HEK293 (cell line): ENCODE measurements around the gene LAMA4.

Experiments
- CTCF ChIA-PET: fragments of 350-600 bp; formaldehyde crosslinking; extraction: SDS; loops from one replicate; lab custom pipeline; 2021; ENCODE audit warnings: antibody characterized with exemption; lab: Yijun Ruan, JAX
- POLR2A ChIA-PET: fragments of 300-600 bp; formaldehyde crosslinking; extraction: SDS; loops from one replicate; lab custom pipeline; 2020; ENCODE audit warnings: antibody characterized with exemption, inconsistent platforms; lab: Yijun Ruan, JAX
- H3K27ac ChIP-seq: fragments of 200-500 bp; sonication (Bioruptor generic); 2 replicates; pipeline ENCODE4 v1.5.1; 2014; ENCODE audit warnings: low read depth, low read length, control low read depth, inconsistent platforms; ENCODE audit errors: extremely low read depth
- H3K36me3 ChIP-seq, 2 experiments: fragments of 200-500 bp in 1 of 2; sonication (Bioruptor generic) in 1 of 2; 1 replicate in 1 of 2; 2 replicates in 1 of 2; pipeline ENCODE4 v1.5.1; 2014 to 2017; ENCODE audit warnings: inconsistent platforms in 2 of 2, low read length in 2 of 2; ENCODE audit not compliant: control insufficient read depth in 2 of 2, insufficient read depth in 1 of 2
- H3K4me1 ChIP-seq: fragments of 200-500 bp; sonication (Bioruptor generic); 2 replicates; pipeline ENCODE4 v1.5.1; 2014; ENCODE audit warnings: mild to moderate bottlenecking, low read length, inconsistent platforms; ENCODE audit not compliant: control insufficient read depth, insufficient read depth
- H3K4me3 ChIP-seq: 2 replicates; pipeline ENCODE4 v1.5.1; 2011; ENCODE audit warnings: low read depth, mild to moderate bottlenecking, control low read depth, low read length, moderate library complexity
- H3K9me3 ChIP-seq: fragments of 200-500 bp; sonication (Bioruptor generic); 2 replicates; pipeline ENCODE4 v1.5.1; 2014; ENCODE audit warnings: low read depth, low read length, inconsistent platforms; ENCODE audit not compliant: control insufficient read depth, insufficient read depth
- HOXD13 ChIP-seq: sonication (generic); formaldehyde crosslinking; IDR thresholded peaks from 2 replicates; pipeline ENCODE4 v1.8.0; 2022; ENCODE audit warnings: missing genetic modification reagents, borderline replicate concordance
- ZBTB17 ChIP-seq: fragments of 450-650 bp; formaldehyde crosslinking; IDR thresholded peaks from 2 replicates; pipeline ENCODE4 v1.5.1; 2016; ENCODE audit warnings: missing biosample characterization, missing genetic modification characterization
- ZNF138 ChIP-seq: fragments of 450-650 bp; formaldehyde crosslinking; IDR thresholded peaks from 2 replicates; pipeline ENCODE4 v1.5.1; 2016; ENCODE audit warnings: missing biosample characterization, missing genetic modification characterization, borderline replicate concordance
- ZNF16 ChIP-seq: fragments of 450-650 bp; formaldehyde crosslinking; IDR thresholded peaks from 2 replicates; pipeline ENCODE4 v1.5.1; 2016; ENCODE audit warnings: low read depth, missing biosample characterization, missing genetic modification characterization
- ZNF23 ChIP-seq: fragments of 450-650 bp; formaldehyde crosslinking; IDR thresholded peaks from 2 replicates; pipeline ENCODE4 v1.5.1; 2016; ENCODE audit warnings: missing biosample characterization, missing genetic modification characterization, borderline replicate concordance
- ZNF350 ChIP-seq: fragments of 450-650 bp; formaldehyde crosslinking; IDR thresholded peaks from 2 replicates; pipeline ENCODE4 v1.5.0; 2017; ENCODE audit warnings: missing biosample characterization, mild to moderate bottlenecking, missing genetic modification characterization
- ZNF433 ChIP-seq: fragments of 450-650 bp; formaldehyde crosslinking; IDR thresholded peaks from 2 replicates; pipeline ENCODE4 v1.5.1; 2016; ENCODE audit warnings: missing biosample characterization, missing genetic modification characterization, low read depth
- ZNF747 ChIP-seq: fragments of 450-650 bp; formaldehyde crosslinking; IDR thresholded peaks from 2 replicates; pipeline ENCODE4 v1.5.1; 2016; ENCODE audit warnings: missing biosample characterization, missing genetic modification characterization
- ZNF76 ChIP-seq: fragments of 450-650 bp; formaldehyde crosslinking; IDR thresholded peaks from 2 replicates; pipeline ENCODE4; 2016; ENCODE audit warnings: low read depth, missing biosample characterization, missing genetic modification characterization, borderline replicate concordance
- ZNF830 ChIP-seq: fragments of 450-650 bp; IDR thresholded peaks from 2 replicates; pipeline ENCODE4 v1.5.0; 2018; ENCODE audit warnings: missing biosample characterization, missing genetic modification characterization, low read depth, mild to moderate bottlenecking, moderate library complexity
- ZXDB ChIP-seq: fragments of 450-650 bp; formaldehyde crosslinking; IDR thresholded peaks from 2 replicates; pipeline ENCODE4 v1.5.1; 2016; ENCODE audit warnings: missing biosample characterization, missing genetic modification characterization
- TF ChIP-seq, protein P1 (sequence below): fragments of 450-650 bp; formaldehyde crosslinking; optimal IDR thresholded peaks from 2 replicates; pipeline ENCODE3; 2016; ENCODE audit warnings: missing biosample characterization, mild to moderate bottlenecking, missing genetic modification characterization
- TF ChIP-seq, protein P2 (sequence below): fragments of 450-650 bp; formaldehyde crosslinking; IDR thresholded peaks from 2 replicates; pipeline ENCODE4 v1.5.1; 2017; ENCODE audit warnings: missing biosample characterization, missing genetic modification characterization
- TF ChIP-seq, protein P3 (sequence below): fragments of 450-650 bp; formaldehyde crosslinking; IDR thresholded peaks from 2 replicates; pipeline ENCODE4 v1.5.1; 2016; ENCODE audit warnings: missing biosample characterization, missing genetic modification characterization, low read depth
- TF ChIP-seq, protein P4 (sequence below): IDR thresholded peaks from 2 replicates; pipeline ENCODE4 v1.6.1; 2011; ENCODE audit warnings: mild to moderate bottlenecking, low read depth, low read length, borderline replicate concordance

LAMA4 gene

DNA sequence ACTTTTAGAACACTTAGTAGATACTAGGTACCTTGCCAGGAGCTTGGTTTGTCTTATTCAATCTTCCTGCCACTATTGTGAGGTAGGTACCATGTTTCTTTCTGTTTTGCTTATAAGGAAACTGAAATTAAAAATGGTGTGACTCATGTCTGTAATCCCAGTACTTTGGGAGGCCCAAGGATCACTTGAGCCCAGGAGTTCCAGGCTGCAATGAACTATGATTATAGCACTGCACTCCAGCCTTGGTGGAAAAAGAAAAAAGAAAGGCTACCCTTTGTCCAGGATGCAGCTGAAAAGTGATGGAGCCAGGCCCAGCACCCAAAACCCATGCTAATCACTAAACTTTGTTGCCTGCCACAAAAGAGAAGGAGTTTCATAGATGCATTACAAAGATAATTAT, 34.1 kb upstream of the LAMA4 start:
- ChIA-PET CTCF (interaction anchor here (0.7 to 2.6 kb wide), 5 partner anchors 10 to 126 kb away, joined by 3 to 10 read pairs (median 6); no protein-coding TSS in a partner anchor), POLR2A (interaction anchor here (1.4 kb wide), 1 partner anchor 34 kb away, joined by 4 read pairs; the partner anchor contains the start of gene LAMA4)
- H3K4me1 ChIP-seq = peaks cover 7% of the 10 kb centered on the region; the same call in 1 of the 2 replicates
- no peak overlapping the region; the same call in 1 of the 2 replicates for H3K27ac ChIP-seq
- TF ChIP-seq ZBTB17 (tag by site-specific recombination) (no peak), ZNF350 (tag by site-specific recombination) (0 out of 2 replicates have a peak, but pooled peaks have one; percentile 21)
- H3K9me3 ChIP-seq = no peaks in the 10 kb centered on the region
- no peaks in the 10 kb centered on the region for H3K36me3 ChIP-seq
- no peak overlapping the region for H3K4me3 ChIP-seq

DNA sequence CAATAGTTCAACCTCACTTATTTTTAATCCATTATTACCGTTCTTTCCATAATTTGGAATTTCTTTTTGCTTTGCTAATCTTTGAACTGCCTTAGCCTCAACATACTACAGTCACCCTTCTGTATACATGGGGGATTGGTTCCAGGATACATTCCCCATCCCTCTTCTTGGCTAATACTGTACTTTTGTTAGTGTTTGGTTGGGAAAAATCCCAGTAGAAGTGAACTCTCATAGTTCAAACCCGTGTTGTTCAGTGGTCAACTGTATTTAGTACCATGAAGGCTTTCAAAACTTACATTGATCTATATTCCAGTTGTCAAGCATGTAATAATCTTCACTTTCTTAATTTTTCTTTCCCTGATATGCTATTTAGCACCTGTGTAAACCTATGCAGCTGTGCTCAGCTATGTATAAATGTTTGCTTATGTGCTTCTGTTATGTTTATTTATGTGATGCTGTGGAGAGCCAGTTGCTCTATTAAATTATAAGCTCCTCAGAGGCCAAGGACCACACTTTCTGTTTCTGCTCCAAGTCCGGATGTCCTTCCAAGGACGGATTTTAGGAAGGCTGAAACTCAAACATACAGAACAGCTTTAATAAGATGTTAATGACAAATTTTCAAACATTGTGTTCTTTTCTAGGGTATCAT, 33.3 kb upstream of the LAMA4 start:
- Histone ChIP-seq H3K4me1 (peaks cover 7% of the 10 kb centered on the region; the same call in 1 of the 2 replicates), H3K36me3 (no peaks in the 10 kb centered on the region), H3K4me3 (no peak overlapping the region), H3K27ac (no peak overlapping the region), H3K9me3 (no peaks in the 10 kb centered on the region)
- POLR2A ChIA-PET = interaction anchor here (1.4 kb wide), 1 partner anchor 34 kb away, joined by 4 read pairs; the partner anchor contains the start of gene LAMA4
- CTCF ChIA-PET = interaction anchor here (0.6 to 2.9 kb wide), 7 partner anchors 9 to 178 kb away, joined by 3 to 18 read pairs (median 6); no protein-coding TSS in a partner anchor
- TF ChIP-seq ZNF16 (tag by site-specific recombination) = no peak
- TF ChIP-seq ZXDB (tag by site-specific recombination) = no peak
- no peak for TF ChIP-seq HOXD13 (CRISPR knock-in tag)
- TF ChIP-seq, protein P1, sequence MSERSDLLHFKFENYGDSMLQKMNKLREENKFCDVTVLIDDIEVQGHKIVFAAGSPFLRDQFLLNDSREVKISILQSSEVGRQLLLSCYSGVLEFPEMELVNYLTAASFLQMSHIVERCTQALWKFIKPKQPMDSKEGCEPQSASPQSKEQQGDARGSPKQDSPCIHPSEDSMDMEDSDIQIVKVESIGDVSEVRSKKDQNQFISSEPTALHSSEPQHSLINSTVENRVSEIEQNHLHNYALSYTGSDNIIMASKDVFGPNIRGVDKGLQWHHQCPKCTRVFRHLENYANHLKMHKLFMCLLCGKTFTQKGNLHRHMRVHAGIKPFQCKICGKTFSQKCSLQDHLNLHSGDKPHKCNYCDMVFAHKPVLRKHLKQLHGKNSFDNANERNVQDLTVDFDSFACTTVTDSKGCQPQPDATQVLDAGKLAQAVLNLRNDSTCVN = no peak
- no peak for TF ChIP-seq ZNF138 (tag by site-specific recombination)
- no peak for TF ChIP-seq ZNF433 (tag by site-specific recombination)
- TF ChIP-seq, protein P2, sequence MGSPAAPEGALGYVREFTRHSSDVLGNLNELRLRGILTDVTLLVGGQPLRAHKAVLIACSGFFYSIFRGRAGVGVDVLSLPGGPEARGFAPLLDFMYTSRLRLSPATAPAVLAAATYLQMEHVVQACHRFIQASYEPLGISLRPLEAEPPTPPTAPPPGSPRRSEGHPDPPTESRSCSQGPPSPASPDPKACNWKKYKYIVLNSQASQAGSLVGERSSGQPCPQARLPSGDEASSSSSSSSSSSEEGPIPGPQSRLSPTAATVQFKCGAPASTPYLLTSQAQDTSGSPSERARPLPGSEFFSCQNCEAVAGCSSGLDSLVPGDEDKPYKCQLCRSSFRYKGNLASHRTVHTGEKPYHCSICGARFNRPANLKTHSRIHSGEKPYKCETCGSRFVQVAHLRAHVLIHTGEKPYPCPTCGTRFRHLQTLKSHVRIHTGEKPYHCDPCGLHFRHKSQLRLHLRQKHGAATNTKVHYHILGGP (tag by site-specific recombination) = no peak
- TF ChIP-seq, protein P3, sequence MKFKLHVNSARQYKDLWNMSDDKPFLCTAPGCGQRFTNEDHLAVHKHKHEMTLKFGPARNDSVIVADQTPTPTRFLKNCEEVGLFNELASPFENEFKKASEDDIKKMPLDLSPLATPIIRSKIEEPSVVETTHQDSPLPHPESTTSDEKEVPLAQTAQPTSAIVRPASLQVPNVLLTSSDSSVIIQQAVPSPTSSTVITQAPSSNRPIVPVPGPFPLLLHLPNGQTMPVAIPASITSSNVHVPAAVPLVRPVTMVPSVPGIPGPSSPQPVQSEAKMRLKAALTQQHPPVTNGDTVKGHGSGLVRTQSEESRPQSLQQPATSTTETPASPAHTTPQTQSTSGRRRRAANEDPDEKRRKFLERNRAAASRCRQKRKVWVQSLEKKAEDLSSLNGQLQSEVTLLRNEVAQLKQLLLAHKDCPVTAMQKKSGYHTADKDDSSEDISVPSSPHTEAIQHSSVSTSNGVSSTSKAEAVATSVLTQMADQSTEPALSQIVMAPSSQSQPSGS = no peak
- TF ChIP-seq ZNF747 (tag by site-specific recombination) = no peak
- TF ChIP-seq, protein P4, sequence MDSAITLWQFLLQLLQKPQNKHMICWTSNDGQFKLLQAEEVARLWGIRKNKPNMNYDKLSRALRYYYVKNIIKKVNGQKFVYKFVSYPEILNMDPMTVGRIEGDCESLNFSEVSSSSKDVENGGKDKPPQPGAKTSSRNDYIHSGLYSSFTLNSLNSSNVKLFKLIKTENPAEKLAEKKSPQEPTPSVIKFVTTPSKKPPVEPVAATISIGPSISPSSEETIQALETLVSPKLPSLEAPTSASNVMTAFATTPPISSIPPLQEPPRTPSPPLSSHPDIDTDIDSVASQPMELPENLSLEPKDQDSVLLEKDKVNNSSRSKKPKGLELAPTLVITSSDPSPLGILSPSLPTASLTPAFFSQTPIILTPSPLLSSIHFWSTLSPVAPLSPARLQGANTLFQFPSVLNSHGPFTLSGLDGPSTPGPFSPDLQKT = no peak
- TF ChIP-seq ZNF23 (tag by site-specific recombination) = no peak
- no peak for TF ChIP-seq ZNF830 (tag by site-specific recombination)
- no peak for TF ChIP-seq ZNF76 (tag by site-specific recombination)
